ENCODE measurements around the gene BCCIP. TPM values are rescaled to one million over a fixed set of nuclear protein-coding genes. Genes with fewer than 3 reads are reported as not detected.

Gene BCCIP
- total RNA-seq (2014; rRNA removed; shearing (Covaris generic)), result 59.1 and 61.4 TPM in 2 replicates
- 81.1 and 96.2 TPM in 2 replicates for total RNA-seq (2022)
- Bru-seq, nascent RNA, result percentile 84 among the genes with signal in this experiment
- BruChase-seq, experiment 1, labeled RNA remaining after a 6-hour chase, result percentile 86 among the genes with signal in this experiment
- BruChase-seq, experiment 2, labeled RNA remaining after a 2-hour chase, result percentile 83 among the genes with signal in this experiment
- long read RNA-seq, transcript BCCIP-202 (7 exons, 2,337 nt), result minor isoform, 35 of 151 reads
- long read RNA-seq, transcript BCCIP-201 (7 exons, 1,236 nt), result major isoform, 68 of 151 reads
- long read RNA-seq, transcript BCCIP-203 (8 exons, 1,433 nt), result minor isoform, 33 of 151 reads
- long read RNA-seq, partial matches to known transcripts, result 5 of 151 reads
- long read RNA-seq, other reads (novel, unspliced or antisense), result 10 of 151 reads

GRCh38 chr10:125822878-125823662, at the start of gene BCCIP, which contains the start of gene UROS:
BCCIP (plus strand) TSS chr10:125823546; CDS start chr10:125823558, 12 bp downstream.
UROS (minus strand) TSS chr10:125823258; CDS start chr10:125816499, 6,759 bp downstream.
- H3K79me2 ChIP-seq (ENCODE audit: insufficient read depth, low read depth, low read length), result peaks cover 54% of the 10 kb centered on the region
- peak; percentile 96 for DNase-seq (ENCODE audit: low spot score)
- intact Hi-C loops (cut with micrococcal nuclease; ENCODE audit: unreplicated experiment), result loop anchor here (1.0 to 5.0 kb wide), 2 partner anchors 71 to 103 kb away; no protein-coding TSS in a partner anchor
- CTCF ChIA-PET (ENCODE audit: unreplicated experiment), result no interaction called here
- peak within 1 kb of the TSS; percentile 77 for H3K4me3 ChIP-seq (ENCODE audit: low read depth, low read length, poor library complexity, severe bottlenecking)
- no peak for TF ChIP-seq EZH2phosphoT487 (IDR thresholded peaks at IDR 0.05; ENCODE audit: borderline replicate concordance, low read depth, low read length)
- TF ChIP-seq, protein P1, sequence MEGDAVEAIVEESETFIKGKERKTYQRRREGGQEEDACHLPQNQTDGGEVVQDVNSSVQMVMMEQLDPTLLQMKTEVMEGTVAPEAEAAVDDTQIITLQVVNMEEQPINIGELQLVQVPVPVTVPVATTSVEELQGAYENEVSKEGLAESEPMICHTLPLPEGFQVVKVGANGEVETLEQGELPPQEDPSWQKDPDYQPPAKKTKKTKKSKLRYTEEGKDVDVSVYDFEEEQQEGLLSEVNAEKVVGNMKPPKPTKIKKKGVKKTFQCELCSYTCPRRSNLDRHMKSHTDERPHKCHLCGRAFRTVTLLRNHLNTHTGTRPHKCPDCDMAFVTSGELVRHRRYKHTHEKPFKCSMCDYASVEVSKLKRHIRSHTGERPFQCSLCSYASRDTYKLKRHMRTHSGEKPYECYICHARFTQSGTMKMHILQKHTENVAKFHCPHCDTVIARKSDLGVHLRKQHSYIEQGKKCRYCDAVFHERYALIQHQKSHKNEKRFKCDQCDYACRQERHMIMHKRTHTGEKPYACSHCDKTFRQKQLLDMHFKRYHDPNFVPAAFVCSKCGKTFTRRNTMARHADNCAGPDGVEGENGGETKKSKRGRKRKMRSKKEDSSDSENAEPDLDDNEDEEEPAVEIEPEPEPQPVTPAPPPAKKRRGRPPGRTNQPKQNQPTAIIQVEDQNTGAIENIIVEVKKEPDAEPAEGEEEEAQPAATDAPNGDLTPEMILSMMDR (conservative IDR thresholded peaks at IDR 0.05; ENCODE audit: low read length), result no peak
- peak within 1 kb of the TSS; percentile 87 for H3K4me2 ChIP-seq (ENCODE audit: low read length)
- POLR2A ChIA-PET, result interaction anchor here (0.5 to 1.7 kb wide), 9 partner anchors 9 to 1936 kb away, joined by 3 to 10 read pairs (median 5); partner anchors contain the start of gene EDRF1
- H3K9me2 ChIP-seq (ENCODE audit: insufficient read depth, low read length), result no peaks in the 10 kb centered on the region
- peaks cover 34% of the 10 kb centered on the region for H3K36me3 ChIP-seq (ENCODE audit: insufficient read depth, low read length)
- peaks cover 32% of the 10 kb centered on the region for H3K4me1 ChIP-seq (ENCODE audit: insufficient read depth, low read length, poor library complexity, severe bottlenecking)
- peak within 1 kb of the TSS; percentile 53 for H3K27ac ChIP-seq (ENCODE audit: low read depth, low read length, poor library complexity, severe bottlenecking)
- BruUV-seq (replicated peaks), result no TSS peak
- H4K20me1 ChIP-seq (ENCODE audit: insufficient read depth, low read length), result peaks cover 23% of the 10 kb centered on the region; the same call in 1 of the 2 replicates
- H3K9me3 ChIP-seq (ENCODE audit: low read length), result no peaks in the 10 kb centered on the region
- peak within 1 kb of the TSS; percentile 59 for H2AFZ ChIP-seq (ENCODE audit: low read length)

GRCh38 chr10:125773687-125774543, 49.4 kb upstream of the BCCIP start:
- Histone ChIP-seq H3K9me3 (ENCODE audit: low read length) (no peaks in the 10 kb centered on the region), H3K4me2 (ENCODE audit: low read length) (no peak overlapping the region), H3K9me2 (ENCODE audit: insufficient read depth, low read length) (no peaks in the 10 kb centered on the region), H2AFZ (ENCODE audit: low read length) (no peak overlapping the region), H3K79me2 (ENCODE audit: insufficient read depth, low read depth, low read length) (no peaks in the 10 kb centered on the region), H3K4me1 (ENCODE audit: insufficient read depth, low read length, poor library complexity, severe bottlenecking) (no peaks in the 10 kb centered on the region), H4K20me1 (ENCODE audit: insufficient read depth, low read length) (no peaks in the 10 kb centered on the region), H3K36me3 (ENCODE audit: insufficient read depth, low read length) (peaks cover 7% of the 10 kb centered on the region; the same call in 1 of the 2 replicates), H3K4me3 (ENCODE audit: low read depth, low read length, poor library complexity, severe bottlenecking) (no peak overlapping the region), H3K27ac (ENCODE audit: low read depth, low read length, poor library complexity, severe bottlenecking) (no peak overlapping the region)
- CTCF ChIA-PET (ENCODE audit: unreplicated experiment), result no interaction called here
- no peak for TF ChIP-seq EZH2phosphoT487 (IDR thresholded peaks at IDR 0.05; ENCODE audit: borderline replicate concordance, low read depth, low read length)
- TF ChIP-seq, protein P1 (conservative IDR thresholded peaks at IDR 0.05; ENCODE audit: low read length), result no peak
- POLR2A ChIA-PET, result no interaction called here
- DNase-seq (ENCODE audit: low spot score), result no peak
- BruUV-seq (replicated peaks), result no TSS peak
- intact Hi-C loops (cut with micrococcal nuclease; ENCODE audit: unreplicated experiment), result no loop called here
